NOMO-1 (cell line): ENCODE results near the gene BLOC1S4.
"Not testable (repeated sequence)": the region's sequence is repeated elsewhere in the genome, so short reads cannot be mapped to it uniquely, and the experiment has no call there.

ENCODE experiments used
- DNase-seq, 2 experiments: peaks; one replicate each; lab custom pipeline; 2025; ENCODE audit not compliant: unreplicated experiment in 2 of 2; lab: John Stamatoyannopoulos, UW

Gene BLOC1S4

GRCh38 chr4:6716958-6717655 lies 1.1 kb downstream of the BLOC1S4 start:
- DNase-seq = no peak

DNA sequence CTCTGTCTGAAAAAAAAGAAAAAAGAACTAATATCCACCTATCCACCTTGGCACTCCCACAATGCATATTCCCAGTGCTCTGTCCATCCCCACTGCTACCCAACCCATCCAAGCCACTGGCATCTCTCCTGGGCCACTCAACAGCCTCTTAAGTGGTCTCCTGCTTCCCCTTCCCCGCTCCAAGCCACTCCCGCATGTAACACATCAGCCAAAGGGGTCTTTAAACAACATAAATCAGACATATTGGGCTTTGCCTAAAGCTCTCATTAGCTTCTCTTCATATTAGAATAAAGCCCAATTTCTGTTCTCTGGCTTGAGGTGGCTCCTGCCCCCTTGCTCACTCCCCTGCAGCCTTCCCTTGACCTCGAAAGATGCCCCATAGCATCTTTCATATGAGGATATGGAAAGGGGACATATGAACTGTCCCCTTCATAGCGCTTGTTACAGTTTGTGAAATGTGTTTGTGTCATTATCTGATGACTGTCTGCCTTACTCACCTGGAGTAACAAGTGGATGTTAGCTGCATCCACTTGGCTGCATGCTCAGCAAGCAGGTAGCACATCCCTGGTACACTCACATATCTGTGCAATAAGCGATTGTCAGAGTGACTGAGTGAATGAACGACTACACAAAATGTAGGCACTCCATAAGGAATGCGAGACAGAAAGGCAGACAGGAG lies 3.1 kb downstream of the BLOC1S4 start:
- no peak for DNase-seq

DNA sequence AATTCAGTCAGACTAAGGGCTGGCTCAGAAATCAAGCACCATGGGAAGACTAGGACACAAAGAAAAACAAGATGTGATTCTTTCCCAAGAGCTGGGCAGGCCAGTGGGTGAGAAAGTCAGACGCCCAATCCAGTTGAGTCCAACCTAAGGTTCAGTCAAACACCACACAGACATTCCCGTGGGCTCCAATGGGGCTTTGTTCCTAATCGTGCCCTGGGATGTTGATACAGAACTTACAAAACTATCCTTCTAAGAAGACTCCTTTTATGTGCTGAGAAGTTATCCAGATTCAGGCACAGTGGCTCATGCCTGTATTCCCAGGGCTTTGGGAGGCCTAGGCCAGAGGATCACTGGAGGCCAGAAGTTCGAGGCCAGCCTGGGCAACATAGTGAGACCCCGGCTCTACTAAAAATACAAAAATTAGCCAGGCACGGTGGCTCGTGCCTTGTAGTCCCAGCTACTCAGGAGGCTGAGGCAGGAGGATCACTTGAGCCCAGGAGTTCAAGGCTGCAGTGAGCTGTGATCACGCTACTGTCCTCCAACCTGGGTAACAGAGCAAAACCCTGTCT lies 3.7 kb downstream of the BLOC1S4 start:
- no peak for DNase-seq

GRCh38 chr4:6720202-6720699 lies 4.3 kb downstream of the BLOC1S4 start:
- peak; percentile 38 to 43 for DNase-seq

DNA sequence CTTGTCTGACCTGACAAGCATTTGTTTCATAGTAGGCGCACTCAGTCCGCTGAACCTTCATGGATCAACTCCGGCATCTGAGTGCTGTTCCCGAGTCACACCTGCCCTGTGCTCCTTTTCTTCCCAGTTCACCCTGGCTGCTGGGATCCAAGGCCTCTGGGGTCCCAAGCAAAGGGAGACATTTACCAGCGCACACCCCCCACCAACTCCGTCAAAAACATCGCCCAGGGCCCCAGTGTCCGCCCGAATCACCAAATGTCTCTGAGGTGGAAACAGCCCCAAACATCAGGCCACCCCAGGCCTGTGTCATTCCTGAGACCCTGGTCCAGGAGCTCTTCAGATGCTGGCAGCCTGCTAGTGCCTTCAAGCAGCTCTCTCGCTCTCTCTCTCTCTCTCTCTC lies 5.1 kb downstream of the BLOC1S4 start:
- no peak for DNase-seq

DNA sequence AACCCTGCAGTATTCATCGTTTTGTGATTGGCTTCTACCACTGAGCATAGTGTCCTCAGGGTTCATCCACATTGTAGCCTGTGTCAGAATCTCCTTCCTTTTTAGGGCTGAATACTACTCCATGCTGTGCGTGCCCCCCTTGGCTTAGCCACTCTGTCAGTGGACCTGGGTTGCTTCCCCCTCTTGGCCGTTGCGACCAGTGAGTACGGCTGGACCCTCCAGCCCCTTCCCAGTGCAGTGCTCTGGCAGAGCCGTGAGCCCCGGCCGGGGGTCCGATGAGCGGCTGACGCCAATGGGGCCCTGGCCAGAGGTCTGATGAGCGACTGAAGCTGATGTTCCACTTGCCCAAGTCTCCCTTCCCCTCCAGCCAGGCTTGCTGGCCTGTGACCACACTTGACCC lies 6.9 kb downstream of the BLOC1S4 start:
- no peak for DNase-seq

GRCh38 chr4:6723851-6724250 lies 7.9 kb downstream of the BLOC1S4 start:
- DNase-seq = no peak

DNA sequence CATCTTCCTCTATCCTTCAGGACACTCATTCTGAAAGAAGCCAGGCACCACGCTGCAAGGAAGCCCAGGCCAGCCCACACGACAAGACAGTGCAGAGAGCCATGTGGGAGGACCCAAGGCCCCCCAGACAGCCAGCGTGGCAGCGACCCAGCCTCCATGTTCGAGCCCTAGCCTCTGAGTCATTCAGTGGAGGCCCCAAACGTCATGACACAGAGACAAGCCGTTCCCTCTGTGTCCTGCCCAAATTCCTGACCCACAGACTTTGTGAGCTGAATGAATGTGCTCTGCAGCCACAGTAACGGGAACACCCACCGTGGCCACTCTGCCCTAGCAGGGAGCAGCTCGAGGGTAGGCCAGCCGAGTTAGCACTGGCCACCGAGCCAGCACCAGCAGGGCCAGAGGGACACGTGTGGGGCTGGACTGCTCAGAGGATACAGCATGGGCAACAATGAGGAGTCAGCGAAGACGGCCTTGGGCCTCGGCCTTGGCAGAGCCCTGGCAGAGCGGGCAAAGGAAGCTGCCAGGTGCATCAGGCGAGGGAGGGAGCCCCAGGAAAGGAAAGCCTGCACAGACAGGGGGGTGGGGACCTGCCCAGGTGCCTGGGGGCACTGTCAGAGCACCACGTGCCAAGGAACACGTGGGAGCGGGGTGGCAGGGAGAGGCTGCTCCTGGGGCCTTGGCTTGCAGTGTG lies 8.6 kb downstream of the BLOC1S4 start:
- no peak for DNase-seq

- not testable (repeated sequence) for DNase-seq
These were observed 9.5 kb downstream of the BLOC1S4 start for GRCh38 chr4:6725427-6725961.

- no peak for DNase-seq
These were observed 11.3 kb downstream of the BLOC1S4 start for GRCh38 chr4:6727081-6727942.

GRCh38 chr4:6727943-6728250 lies 11.9 kb downstream of the BLOC1S4 start:
- no peak for DNase-seq

GRCh38 chr4:6728320-6729029 lies 12.5 kb downstream of the BLOC1S4 start:
- no peak for DNase-seq

GRCh38 chr4:6730603-6731317 lies 14.8 kb downstream of the BLOC1S4 start:
- no peak for DNase-seq

GRCh38 chr4:6731318-6731675 lies 15.3 kb downstream of the BLOC1S4 start:
- no peak for DNase-seq

DNA sequence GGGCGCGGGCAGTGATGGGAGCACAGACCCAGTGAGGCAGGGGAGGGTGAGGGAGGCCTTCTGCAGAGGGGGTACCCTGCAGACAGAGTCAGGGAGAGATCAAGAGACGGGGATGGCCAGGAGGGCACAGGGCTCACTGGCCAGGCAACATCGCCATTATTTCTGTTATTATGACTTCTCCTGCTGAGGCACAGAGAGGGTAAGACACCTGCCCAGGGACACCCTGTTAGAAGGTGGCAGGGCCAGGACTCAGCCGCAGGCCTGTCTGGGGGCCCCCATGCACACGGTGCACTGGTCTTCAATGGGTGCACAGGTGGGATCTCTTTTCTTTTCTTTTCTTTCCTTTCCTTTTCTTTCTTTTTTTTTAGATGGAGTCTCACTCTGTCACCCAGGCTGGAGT lies 15.8 kb downstream of the BLOC1S4 start:
- no peak for DNase-seq

DNA sequence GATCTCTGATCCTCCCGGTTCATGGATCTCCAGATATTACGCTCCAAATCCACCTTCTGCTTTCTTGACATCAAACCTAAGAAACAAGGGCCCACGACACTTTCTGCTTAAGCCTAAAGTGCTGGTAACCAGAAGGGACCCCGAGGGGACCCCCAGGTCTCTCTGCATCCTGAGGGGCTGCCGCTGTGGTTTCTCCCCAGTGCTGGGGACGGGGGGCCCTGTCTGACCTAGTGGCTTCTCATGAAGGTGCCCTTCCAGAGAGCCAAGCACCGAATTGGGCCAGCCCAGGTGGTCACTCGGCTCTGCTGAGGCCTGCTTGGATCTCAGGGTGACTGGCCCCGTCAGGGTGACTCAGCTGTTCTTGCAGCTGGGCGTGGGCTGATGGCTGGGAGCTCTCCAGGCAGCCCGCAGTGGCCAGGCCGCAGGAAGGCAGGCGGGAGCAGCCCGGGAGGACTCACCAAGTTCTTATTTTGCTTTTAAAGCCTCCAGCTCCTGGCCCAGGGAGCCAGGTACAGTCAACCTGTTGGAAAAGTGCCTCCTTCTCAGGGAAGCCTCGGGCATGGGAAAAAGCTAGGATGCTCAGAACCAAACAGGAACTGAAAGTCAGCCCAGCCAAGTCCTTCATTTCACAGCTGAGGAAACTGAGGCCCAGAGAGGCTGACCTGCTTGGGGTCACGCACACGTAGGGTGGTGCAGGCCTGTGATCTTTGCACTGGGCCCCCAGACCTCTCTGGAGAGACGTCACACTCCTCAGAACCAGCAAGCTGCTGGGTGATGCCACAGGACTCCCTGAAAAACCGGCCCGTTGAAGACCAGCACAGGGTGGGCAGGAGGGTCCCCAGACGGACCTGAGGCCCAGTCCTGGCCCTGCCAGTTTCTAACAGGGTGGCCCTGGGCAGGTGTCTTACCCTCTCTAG lies 16.7 kb downstream of the BLOC1S4 start:
- DNase-seq = peak; percentile 34 to 41

GRCh38 chr4:6733358-6734164 lies 17.6 kb downstream of the BLOC1S4 start:
- no peak for DNase-seq
